PFSK-1 (cell line): ENCODE results near the gene SEC31A.

Experiments
- FOXP2 ChIP-seq: optimal IDR thresholded peaks from 2 replicates; pipeline ENCODE3; 2011; ENCODE audit warnings: borderline replicate concordance, control low read depth, inconsistent platforms; ENCODE audit not compliant: insufficient read depth; ENCODE audit errors: extremely low read length, extremely low read depth
- POLR2AphosphoS5 ChIP-seq: IDR thresholded peaks from 2 replicates; pipeline ENCODE4 v1.6.1; 2012; ENCODE audit warnings: low read depth, mild to moderate bottlenecking, control low read depth, low read length, moderate library complexity
- SIN3A ChIP-seq: IDR thresholded peaks from 2 replicates; pipeline ENCODE4 v1.6.1; 2012; ENCODE audit warnings: mild to moderate bottlenecking, low read length, moderate library complexity, borderline replicate concordance; ENCODE audit not compliant: insufficient read depth
- TAF1 ChIP-seq: IDR thresholded peaks from 2 replicates; pipeline ENCODE4 v1.6.1; 2012; ENCODE audit warnings: low read length, control low read depth, borderline replicate concordance; ENCODE audit not compliant: insufficient read depth
- TF ChIP-seq, protein P1 (sequence below), 2 experiments: IDR thresholded peaks; 2 replicates each; pipeline versions ENCODE4 v1.6.1 to v1.8.0; 2011 to 2012; ENCODE audit warnings: low read depth in 2 of 2, low read length in 2 of 2, control low read depth in 1 of 2, inconsistent platforms in 1 of 2, mild to moderate bottlenecking in 1 of 2, moderate library complexity in 1 of 2; ENCODE audit not compliant: insufficient read depth in 1 of 2

Gene SEC31A

DNA sequence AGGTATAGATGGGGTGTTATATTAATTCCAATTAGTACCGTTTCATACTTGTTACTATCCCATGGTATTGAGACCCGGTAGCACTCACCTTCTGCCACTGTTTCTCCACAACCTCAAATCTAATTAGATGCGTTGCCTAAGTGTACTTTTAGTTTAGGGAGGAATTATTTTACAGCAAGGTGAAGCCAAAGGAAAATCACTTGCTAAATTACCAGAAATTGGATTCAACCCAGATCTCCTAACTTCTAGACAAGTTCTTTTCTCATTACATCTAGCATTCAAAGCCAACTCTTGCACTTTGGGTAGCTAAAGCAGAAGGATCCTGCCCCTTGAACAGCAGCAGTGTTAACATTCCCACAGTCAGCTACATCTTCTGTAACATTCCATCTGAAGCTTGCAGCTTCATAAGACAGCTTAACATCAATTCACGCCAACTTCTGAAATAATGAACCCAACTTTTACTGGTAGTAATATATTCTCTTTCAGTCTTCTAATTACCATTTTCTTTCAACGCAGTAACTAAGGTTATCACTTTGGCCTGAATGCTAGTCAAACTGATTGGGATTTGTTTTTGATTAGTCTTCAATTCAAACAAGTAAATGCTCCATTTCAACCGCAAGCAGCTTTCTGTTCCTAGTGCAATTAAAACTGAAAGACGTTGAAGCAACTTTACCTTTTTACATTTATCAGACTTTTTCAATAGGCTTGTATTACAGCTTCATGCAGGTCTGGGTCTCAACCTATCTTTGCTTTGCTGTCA, 934 bp upstream of the SEC31A start:
- TF ChIP-seq TAF1: no peak
- TF ChIP-seq FOXP2: no peak

GRCh38 chr4:82890528-82890900, 439 bp downstream of the SEC31A start:
- TF ChIP-seq SIN3A: no peak
- TF ChIP-seq FOXP2: no peak
- TF ChIP-seq POLR2AphosphoS5: no peak
- no peak for TF ChIP-seq TAF1
- TF ChIP-seq, protein P1, sequence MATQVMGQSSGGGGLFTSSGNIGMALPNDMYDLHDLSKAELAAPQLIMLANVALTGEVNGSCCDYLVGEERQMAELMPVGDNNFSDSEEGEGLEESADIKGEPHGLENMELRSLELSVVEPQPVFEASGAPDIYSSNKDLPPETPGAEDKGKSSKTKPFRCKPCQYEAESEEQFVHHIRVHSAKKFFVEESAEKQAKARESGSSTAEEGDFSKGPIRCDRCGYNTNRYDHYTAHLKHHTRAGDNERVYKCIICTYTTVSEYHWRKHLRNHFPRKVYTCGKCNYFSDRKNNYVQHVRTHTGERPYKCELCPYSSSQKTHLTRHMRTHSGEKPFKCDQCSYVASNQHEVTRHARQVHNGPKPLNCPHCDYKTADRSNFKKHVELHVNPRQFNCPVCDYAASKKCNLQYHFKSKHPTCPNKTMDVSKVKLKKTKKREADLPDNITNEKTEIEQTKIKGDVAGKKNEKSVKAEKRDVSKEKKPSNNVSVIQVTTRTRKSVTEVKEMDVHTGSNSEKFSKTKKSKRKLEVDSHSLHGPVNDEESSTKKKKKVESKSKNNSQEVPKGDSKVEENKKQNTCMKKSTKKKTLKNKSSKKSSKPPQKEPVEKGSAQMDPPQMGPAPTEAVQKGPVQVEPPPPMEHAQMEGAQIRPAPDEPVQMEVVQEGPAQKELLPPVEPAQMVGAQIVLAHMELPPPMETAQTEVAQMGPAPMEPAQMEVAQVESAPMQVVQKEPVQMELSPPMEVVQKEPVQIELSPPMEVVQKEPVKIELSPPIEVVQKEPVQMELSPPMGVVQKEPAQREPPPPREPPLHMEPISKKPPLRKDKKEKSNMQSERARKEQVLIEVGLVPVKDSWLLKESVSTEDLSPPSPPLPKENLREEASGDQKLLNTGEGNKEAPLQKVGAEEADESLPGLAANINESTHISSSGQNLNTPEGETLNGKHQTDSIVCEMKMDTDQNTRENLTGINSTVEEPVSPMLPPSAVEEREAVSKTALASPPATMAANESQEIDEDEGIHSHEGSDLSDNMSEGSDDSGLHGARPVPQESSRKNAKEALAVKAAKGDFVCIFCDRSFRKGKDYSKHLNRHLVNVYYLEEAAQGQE (IDR thresholded peaks at IDR 0.05; ENCODE audit: insufficient read depth in 1 of 2, low read depth in 2 of 2, low read length in 2 of 2): no peak

DNA sequence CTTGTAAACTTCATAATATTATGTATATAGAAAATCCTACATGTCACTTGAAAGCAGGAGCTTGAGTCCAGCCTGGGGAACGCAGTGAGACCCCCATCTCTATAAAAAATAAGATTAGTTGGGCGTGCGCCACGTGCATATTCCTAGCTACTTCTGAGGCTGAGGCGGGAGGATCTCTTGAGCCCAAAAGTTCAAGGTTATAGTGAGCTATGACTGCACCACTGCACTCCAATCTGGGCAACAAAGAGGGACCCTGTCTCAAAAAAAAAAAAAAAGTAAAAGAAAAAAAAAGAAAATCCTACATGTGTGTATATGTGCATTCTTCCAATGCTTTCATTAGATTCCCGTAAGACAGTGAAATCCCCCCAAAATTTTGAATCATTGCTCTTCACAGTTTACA, 1.7 kb downstream of the SEC31A start:
- no peak for TF ChIP-seq SIN3A
- TF ChIP-seq, protein P1 (IDR thresholded peaks at IDR 0.05; ENCODE audit: insufficient read depth in 1 of 2, low read depth in 2 of 2, low read length in 2 of 2): no peak
- no peak for TF ChIP-seq FOXP2
- TF ChIP-seq POLR2AphosphoS5: no peak
- no peak for TF ChIP-seq TAF1

DNA sequence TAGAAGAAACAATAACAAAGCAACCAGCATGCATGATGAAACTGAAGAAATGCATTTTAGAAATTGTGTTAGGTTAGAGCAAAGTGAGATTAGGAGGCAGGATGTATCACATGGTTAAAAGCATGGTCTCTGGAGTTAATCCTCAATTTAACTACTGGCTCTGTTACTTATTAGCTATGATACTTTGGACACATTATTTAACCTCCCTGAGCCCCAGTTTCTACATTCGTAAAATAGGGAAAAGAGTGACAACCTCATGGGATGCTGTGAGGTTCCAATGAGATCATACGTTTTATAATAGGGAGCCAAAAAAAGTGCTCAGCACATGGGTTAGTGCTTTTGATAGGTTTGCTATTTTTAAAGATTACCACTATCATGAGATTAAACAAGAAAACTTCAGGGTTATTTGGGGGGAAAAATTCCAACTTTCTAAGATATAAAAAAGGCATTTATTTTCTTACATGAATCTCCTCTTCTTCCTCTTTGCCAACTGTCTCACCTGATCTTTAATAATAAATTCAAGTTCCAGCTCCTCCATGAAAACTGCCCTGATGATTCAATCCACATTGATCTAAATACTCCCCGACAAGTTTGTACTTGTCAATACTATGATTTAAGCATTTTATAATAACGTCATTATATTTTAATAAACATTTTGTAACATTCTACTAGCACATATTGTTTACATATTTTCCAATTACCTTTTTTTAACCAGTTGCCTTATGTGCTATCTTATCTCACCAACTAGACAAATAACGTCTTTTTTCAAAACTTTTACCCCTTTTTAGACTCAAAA, 4.6 kb downstream of the SEC31A start:
- TF ChIP-seq, protein P1 (IDR thresholded peaks at IDR 0.05; ENCODE audit: insufficient read depth in 1 of 2, low read depth in 2 of 2, low read length in 2 of 2): no peak
- TF ChIP-seq SIN3A (no peak), TAF1 (no peak), POLR2AphosphoS5 (no peak), FOXP2 (no peak)

DNA sequence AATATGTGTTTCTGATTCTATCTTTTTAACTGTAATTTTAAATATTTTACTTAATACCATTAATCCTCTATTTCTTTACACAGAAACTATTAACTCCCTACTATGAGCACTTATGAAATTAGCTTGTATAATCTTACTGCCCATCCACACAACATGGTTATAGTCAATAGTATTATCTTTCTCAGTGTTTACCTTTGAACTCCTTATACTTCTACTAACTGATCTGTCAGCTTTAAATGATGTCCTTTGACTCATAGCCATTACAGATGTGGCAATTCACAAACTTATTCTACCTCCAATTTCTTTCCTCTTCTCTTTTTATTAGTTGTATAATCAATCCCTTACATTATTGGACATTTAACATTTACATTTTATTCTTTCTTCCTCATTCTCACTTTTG, 5.5 kb downstream of the SEC31A start:
- no peak for TF ChIP-seq SIN3A
- TF ChIP-seq, protein P1 (IDR thresholded peaks at IDR 0.05; ENCODE audit: insufficient read depth in 1 of 2, low read depth in 2 of 2, low read length in 2 of 2): no peak
- TF ChIP-seq TAF1: no peak
- no peak for TF ChIP-seq FOXP2
- no peak for TF ChIP-seq POLR2AphosphoS5
